ENCODE data around the gene PCNX1.

DNA sequence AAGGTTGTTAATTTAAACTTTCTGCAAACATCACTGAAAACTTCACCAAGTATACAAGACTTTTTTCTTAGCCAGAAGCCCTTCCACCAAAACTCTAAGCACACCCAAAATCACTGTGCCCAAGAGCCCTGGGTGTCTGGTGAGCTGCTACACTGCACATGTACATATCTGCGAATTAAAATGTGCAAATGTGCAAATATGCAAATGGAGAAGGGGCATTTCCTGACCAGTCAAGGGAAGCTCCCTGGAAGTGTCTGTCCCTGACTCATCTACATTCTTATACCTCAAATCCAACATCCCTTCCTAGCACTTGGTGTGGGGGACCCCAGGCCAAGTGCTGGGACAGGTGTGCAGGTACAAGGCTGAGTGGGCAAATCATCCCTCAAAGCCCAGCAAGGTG lies 123.7 kb downstream of the PCNX1 start:
- TF ChIP-seq, protein P1, sequence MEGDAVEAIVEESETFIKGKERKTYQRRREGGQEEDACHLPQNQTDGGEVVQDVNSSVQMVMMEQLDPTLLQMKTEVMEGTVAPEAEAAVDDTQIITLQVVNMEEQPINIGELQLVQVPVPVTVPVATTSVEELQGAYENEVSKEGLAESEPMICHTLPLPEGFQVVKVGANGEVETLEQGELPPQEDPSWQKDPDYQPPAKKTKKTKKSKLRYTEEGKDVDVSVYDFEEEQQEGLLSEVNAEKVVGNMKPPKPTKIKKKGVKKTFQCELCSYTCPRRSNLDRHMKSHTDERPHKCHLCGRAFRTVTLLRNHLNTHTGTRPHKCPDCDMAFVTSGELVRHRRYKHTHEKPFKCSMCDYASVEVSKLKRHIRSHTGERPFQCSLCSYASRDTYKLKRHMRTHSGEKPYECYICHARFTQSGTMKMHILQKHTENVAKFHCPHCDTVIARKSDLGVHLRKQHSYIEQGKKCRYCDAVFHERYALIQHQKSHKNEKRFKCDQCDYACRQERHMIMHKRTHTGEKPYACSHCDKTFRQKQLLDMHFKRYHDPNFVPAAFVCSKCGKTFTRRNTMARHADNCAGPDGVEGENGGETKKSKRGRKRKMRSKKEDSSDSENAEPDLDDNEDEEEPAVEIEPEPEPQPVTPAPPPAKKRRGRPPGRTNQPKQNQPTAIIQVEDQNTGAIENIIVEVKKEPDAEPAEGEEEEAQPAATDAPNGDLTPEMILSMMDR (IDR thresholded peaks at IDR 0.05; ENCODE audit: low read depth, low read length), result no peak
- TF ChIP-seq POLR2A (IDR thresholded peaks at IDR 0.05; ENCODE audit: extremely low read depth, insufficient read length) (no peak), MYC (IDR thresholded peaks at IDR 0.05; ENCODE audit: low read depth, low read length) (no peak)
- TF ChIP-seq, protein P2, sequence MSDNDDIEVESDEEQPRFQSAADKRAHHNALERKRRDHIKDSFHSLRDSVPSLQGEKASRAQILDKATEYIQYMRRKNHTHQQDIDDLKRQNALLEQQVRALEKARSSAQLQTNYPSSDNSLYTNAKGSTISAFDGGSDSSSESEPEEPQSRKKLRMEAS (IDR thresholded peaks at IDR 0.05; ENCODE audit: low read depth, low read length), result no peak
